Mesothelial cell of epicardium (in vitro differentiated cells): ENCODE results near the gene RHOF. TPM values are rescaled to one million over a fixed set of nuclear protein-coding genes. Genes with fewer than 3 reads are reported as not detected.

Experiments
- DNase-seq, 2 experiments: peaks; one replicate each; pipeline ENCODE4 v3.0.0; 2021; ENCODE audit warnings: low spot score in 2 of 2; ENCODE audit not compliant: unreplicated experiment in 2 of 2
- H3K27ac Mint-ChIP-seq: 2 replicates; pipeline ENCODE4 v1.8.0; 2021; ENCODE audit warnings: mixed read lengths
- H3K27me3 Mint-ChIP-seq: 2 replicates; pipeline ENCODE4 v1.8.0; 2021; ENCODE audit warnings: low read depth, mixed read lengths
- H3K36me3 Mint-ChIP-seq: 2 replicates; pipeline ENCODE4 v1.8.0; 2021; ENCODE audit warnings: mixed read lengths
- H3K4me1 Mint-ChIP-seq: 2 replicates; pipeline ENCODE4 v1.8.0; 2021; ENCODE audit warnings: mixed read lengths
- H3K4me3 Mint-ChIP-seq: 2 replicates; pipeline ENCODE4 v1.8.0; 2021; ENCODE audit warnings: mild to moderate bottlenecking, moderate library complexity, mixed read lengths
- H3K9me3 Mint-ChIP-seq: 2 replicates; pipeline ENCODE4 v1.8.0; 2021; ENCODE audit warnings: mixed read lengths
- CTCF ChIP-seq: fragments of 200-600 bp; sonication (generic); IDR thresholded peaks from one replicate; pipeline ENCODE4 v1.5.0; 2021; ENCODE audit warnings: antibody characterized with exemption; ENCODE audit not compliant: unreplicated experiment
- total RNA-seq: library from RNA; stranded (reverse); gene quantifications from 3 replicates; pipeline ENCODE4 v1.2.1, GENCODE V29; 2021

Gene RHOF
- total RNA-seq, 1 donor from 2014 or later, result 37.8 TPM

- no peaks in the 10 kb centered on the region for H3K4me1 Mint-ChIP-seq
- H3K9me3 Mint-ChIP-seq, result no peaks in the 10 kb centered on the region
- H3K27me3 Mint-ChIP-seq, result no peaks in the 10 kb centered on the region
- H3K27ac Mint-ChIP-seq, result no peak overlapping the region
- DNase-seq, result no peak
- no peak overlapping the region for H3K4me3 Mint-ChIP-seq
- TF ChIP-seq CTCF, result no peak
- H3K36me3 Mint-ChIP-seq, result peaks cover 45% of the 10 kb centered on the region
These were observed 34.8 kb upstream of the RHOF start for GRCh38 chr12:121828306-121828705.

GRCh38 chr12:121827351-121828099, 34.0 kb upstream of the RHOF start:
- DNase-seq, result no peak
- Mint-ChIP-seq H3K9me3 (no peaks in the 10 kb centered on the region), H3K36me3 (peaks cover 44% of the 10 kb centered on the region), H3K27ac (no peak overlapping the region), H3K4me1 (no peaks in the 10 kb centered on the region), H3K27me3 (no peaks in the 10 kb centered on the region), H3K4me3 (no peak overlapping the region)
- TF ChIP-seq CTCF, result no peak

DNA sequence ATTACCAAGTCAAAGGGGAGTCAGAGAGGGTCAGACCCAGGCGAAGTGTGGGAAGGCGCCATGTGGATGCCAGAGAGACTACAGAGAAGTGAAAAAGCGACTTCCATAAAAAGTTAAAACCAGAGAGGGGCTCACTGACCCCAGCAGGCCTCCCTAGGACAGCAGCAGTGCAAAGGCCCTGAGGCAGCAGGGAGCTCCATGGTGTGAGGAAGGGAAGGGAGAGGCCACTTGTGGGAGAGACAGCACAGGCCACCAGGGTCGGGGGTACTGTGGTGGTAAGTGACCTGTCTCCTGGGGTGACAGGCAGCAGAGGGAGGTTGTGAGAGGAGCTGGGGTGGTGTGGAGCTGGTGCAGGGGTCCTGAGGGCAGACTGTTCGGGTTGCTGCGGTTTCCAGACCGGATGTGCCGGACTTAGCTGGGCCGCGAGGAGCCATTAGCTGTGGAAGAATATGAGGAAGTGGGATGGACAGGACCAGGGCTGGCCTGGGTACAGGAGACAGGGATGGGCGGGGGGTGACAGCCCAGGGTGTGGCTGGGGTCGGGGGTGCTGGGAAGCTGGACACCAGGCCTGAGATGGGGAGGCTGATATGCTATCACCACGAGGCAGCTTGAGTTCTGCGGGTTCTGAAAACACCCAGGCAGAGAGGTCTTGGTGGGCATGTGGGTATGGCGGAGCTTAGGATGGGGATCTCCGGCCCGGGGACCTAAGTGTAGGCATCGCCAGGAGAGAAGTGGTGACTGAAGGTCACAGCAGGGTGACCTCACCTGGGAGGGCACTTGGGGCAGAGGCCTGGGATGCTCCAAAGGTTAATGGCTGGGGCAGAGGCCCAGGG, 33.0 kb upstream of the RHOF start:
- no peak overlapping the region for H3K27ac Mint-ChIP-seq
- DNase-seq, result no peak
- peaks cover 36% of the 10 kb centered on the region for H3K36me3 Mint-ChIP-seq
- no peaks in the 10 kb centered on the region for H3K4me1 Mint-ChIP-seq
- H3K27me3 Mint-ChIP-seq, result no peaks in the 10 kb centered on the region
- no peaks in the 10 kb centered on the region for H3K9me3 Mint-ChIP-seq
- TF ChIP-seq CTCF, result no peak
- no peak overlapping the region for H3K4me3 Mint-ChIP-seq

GRCh38 chr12:121825041-121825523, 31.6 kb upstream of the RHOF start:
- peaks cover 34% of the 10 kb centered on the region for H3K36me3 Mint-ChIP-seq
- H3K4me3 Mint-ChIP-seq, result no peak overlapping the region
- no peaks in the 10 kb centered on the region for H3K9me3 Mint-ChIP-seq
- DNase-seq, result no peak
- H3K27ac Mint-ChIP-seq, result no peak overlapping the region
- H3K27me3 Mint-ChIP-seq, result no peaks in the 10 kb centered on the region
- TF ChIP-seq CTCF, result no peak
- no peaks in the 10 kb centered on the region for H3K4me1 Mint-ChIP-seq

- H3K36me3 Mint-ChIP-seq, result peaks cover 26% of the 10 kb centered on the region
These were observed 30.2 kb upstream of the RHOF start for GRCh38 chr12:121823727-121824115.

More at GRCh38 chr12:121823727-121824115, 30.2 kb upstream of the RHOF start:
- Mint-ChIP-seq H3K27me3 (no peaks in the 10 kb centered on the region), H3K9me3 (no peaks in the 10 kb centered on the region), H3K27ac (no peak overlapping the region), H3K4me1 (no peaks in the 10 kb centered on the region), H3K4me3 (no peak overlapping the region)
- no peak for DNase-seq
- no peak for TF ChIP-seq CTCF
